ENCODE data around the gene SLC16A11. TPM values are rescaled to one million over a fixed set of nuclear protein-coding genes. Genes with fewer than 3 reads are reported as not detected.

The SLC16A11 gene
- total RNA-seq, 1 donor from 2014 or later = not detected

DNA sequence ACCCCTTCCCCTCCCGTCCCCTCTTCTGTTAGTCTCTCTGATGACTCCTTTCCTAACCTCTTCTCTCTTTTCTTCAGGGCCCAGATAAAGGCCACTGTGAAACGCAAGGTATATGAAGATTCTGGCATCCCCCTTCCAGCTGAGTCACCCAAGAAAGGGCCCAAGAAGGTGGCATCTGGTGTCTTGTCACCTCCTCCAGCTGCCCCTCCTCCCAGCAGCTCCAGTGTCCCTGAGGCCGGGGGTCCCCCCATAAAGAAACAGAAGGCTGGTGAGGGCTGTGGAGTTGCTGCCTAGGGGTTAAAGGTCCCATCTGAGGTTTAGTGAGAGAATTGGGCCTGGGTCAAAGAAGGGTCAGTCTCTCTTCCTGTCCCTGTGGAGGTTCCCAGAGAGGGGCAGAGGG is 27.5 kb downstream of the SLC16A11 start:
- peaks cover 71% of the 10 kb centered on the region for H3K4me1 Mint-ChIP-seq
- no peak overlapping the region for H3K27ac Mint-ChIP-seq
- no peaks in the 10 kb centered on the region for H3K9me3 Mint-ChIP-seq
- H3K27me3 ChIP-seq = peaks cover 13% of the 10 kb centered on the region
- peaks cover 26% of the 10 kb centered on the region for H3K79me2 ChIP-seq (ENCODE audit: low read depth)
- no peak overlapping the region for H2AFZ ChIP-seq (replicated peaks)
- H3K4me3 ChIP-seq = no peak overlapping the region
- H3K9me3 ChIP-seq (ENCODE audit: low read depth) = no peaks in the 10 kb centered on the region
- H4K20me1 ChIP-seq (ENCODE audit: low read depth) = no peaks in the 10 kb centered on the region
- H3K27ac ChIP-seq = no peak overlapping the region
- peaks cover 36% of the 10 kb centered on the region for H3F3A ChIP-seq (ENCODE audit: low read depth)
- H3K36me3 Mint-ChIP-seq = peaks cover 2% of the 10 kb centered on the region
- no peak for DNase-seq (ENCODE audit: low spot score)
- H3K36me3 ChIP-seq = no peaks in the 10 kb centered on the region
- peak overlapping the region; percentile 91 for H3K4me3 Mint-ChIP-seq
- no peak overlapping the region for H3K9ac ChIP-seq
- TF ChIP-seq, protein P1, sequence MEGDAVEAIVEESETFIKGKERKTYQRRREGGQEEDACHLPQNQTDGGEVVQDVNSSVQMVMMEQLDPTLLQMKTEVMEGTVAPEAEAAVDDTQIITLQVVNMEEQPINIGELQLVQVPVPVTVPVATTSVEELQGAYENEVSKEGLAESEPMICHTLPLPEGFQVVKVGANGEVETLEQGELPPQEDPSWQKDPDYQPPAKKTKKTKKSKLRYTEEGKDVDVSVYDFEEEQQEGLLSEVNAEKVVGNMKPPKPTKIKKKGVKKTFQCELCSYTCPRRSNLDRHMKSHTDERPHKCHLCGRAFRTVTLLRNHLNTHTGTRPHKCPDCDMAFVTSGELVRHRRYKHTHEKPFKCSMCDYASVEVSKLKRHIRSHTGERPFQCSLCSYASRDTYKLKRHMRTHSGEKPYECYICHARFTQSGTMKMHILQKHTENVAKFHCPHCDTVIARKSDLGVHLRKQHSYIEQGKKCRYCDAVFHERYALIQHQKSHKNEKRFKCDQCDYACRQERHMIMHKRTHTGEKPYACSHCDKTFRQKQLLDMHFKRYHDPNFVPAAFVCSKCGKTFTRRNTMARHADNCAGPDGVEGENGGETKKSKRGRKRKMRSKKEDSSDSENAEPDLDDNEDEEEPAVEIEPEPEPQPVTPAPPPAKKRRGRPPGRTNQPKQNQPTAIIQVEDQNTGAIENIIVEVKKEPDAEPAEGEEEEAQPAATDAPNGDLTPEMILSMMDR (IDR thresholded peaks at IDR 0.05) = no peak
- TF ChIP-seq EZH2 (IDR thresholded peaks at IDR 0.05) (no peak), EZH2phosphoT487 (IDR thresholded peaks at IDR 0.05) (no peak)
- peaks cover 14% of the 10 kb centered on the region for H3K4me1 ChIP-seq
- H3K4me2 ChIP-seq = no peak overlapping the region
- H3K27me3 Mint-ChIP-seq (ENCODE audit: insufficient read depth, low read depth) = peaks cover 9% of the 10 kb centered on the region

DNA sequence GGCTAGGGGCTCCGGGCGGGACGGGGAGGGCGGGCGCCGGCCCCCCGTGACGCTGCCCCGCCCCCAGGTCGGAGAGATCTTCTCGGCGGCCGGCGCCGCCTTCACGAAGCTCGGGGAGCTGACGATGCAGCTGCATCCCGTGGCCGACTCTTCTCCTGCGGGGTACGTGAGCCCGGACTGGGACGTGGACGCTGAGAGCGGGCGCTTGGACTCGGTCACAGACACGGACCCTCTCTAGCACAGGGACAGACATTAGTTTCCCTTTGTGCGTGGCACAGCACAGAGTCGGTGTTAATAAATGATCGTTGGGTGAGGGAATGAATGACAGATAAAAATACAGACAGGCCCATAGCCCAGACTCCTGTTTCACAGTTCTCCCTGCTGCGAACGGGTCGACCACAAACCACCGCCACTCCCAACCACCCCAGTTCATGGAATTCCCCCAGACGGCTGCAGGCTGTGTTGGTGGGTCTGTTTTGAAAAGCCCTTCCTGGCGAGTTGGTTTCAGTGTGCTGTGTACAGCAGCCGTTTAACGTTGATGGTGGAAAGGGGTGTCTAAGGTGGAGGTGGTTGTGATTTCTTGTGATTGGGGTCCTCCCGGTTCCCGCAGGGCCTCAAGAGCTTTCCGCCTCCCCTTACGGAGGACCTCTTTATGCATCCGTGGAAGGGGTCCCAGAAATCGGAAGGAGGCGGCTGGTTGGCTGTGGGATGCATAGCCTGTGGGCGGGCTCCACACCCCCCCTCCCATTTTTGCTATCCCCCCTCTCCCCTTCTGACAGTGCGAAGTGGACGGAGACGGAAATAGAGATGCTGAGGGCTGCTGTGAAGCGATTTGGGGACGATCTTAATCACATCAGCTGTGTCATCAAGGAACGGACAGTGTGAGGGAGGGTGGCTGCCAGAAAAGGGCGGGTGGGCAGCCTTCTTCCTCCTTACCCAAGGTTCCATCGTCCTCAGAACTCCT is 28.6 kb downstream of the SLC16A11 start:
- H3K9ac ChIP-seq = peak overlapping the region; percentile 40
- DNase-seq (ENCODE audit: low spot score) = peak; percentile 21
- Mint-ChIP-seq H3K36me3 (peaks cover 2% of the 10 kb centered on the region), H3K4me3 (peak overlapping the region; percentile 91), H3K4me1 (peaks cover 71% of the 10 kb centered on the region), H3K27ac (peak overlapping the region; percentile 78), H3K27me3 (ENCODE audit: insufficient read depth, low read depth) (peaks cover 5% of the 10 kb centered on the region), H3K9me3 (no peaks in the 10 kb centered on the region)
- H3K36me3 ChIP-seq = no peaks in the 10 kb centered on the region
- TF ChIP-seq EZH2phosphoT487 (IDR thresholded peaks at IDR 0.05) = no peak
- TF ChIP-seq, protein P1 (IDR thresholded peaks at IDR 0.05) = peak; percentile 1
- H3K9me3 ChIP-seq (ENCODE audit: low read depth) = no peaks in the 10 kb centered on the region
- peaks cover 2% of the 10 kb centered on the region for H3K27me3 ChIP-seq
- no peaks in the 10 kb centered on the region for H4K20me1 ChIP-seq (ENCODE audit: low read depth)
- peaks cover 38% of the 10 kb centered on the region for H3K79me2 ChIP-seq (ENCODE audit: low read depth)
- peaks cover 25% of the 10 kb centered on the region for H3F3A ChIP-seq (ENCODE audit: low read depth)
- H2AFZ ChIP-seq (replicated peaks) = peak overlapping the region; percentile 71
- peaks cover 18% of the 10 kb centered on the region for H3K4me1 ChIP-seq
- peak overlapping the region; percentile 100 for H3K4me3 ChIP-seq
- H3K4me2 ChIP-seq = peak overlapping the region; percentile 99
- peak overlapping the region; percentile 42 for H3K27ac ChIP-seq

DNA sequence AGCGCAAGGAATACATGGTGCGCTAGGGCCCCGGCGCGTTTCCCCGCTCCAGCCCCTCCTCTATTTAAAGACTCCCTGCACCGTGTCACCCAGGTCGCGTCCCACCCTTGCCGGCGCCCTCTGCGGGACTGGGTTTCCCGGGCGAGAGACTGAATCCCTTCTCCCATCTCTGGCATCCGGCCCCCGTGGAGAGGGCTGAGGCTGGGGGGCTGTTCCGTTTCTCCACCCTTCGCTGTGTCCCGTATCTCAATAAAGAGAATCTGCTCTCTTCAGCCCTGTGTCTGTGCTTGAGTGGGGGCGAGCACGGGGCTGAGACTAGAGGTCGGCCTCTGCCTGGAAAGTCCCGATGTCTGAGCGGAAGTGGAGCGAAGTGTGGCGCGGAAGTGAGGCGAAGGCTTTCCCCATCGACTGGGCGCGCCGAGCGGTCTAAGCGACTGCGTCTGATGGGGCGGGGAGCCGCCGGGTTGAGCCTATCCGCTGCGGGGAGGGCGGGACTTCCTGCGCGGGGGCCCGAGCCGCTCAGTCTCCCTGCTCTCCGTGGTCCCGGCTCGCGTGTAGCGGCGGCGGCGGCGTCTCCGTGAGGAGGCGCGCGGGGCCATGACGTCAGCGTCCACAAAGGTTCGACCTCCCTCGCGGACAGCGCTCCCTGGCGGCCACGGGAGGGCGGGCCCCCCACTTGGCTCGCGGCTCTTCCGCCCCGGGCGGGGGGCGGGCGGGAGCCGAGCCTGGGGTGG is 29.5 kb downstream of the SLC16A11 start:
- peak overlapping the region; percentile 71 for H2AFZ ChIP-seq (replicated peaks)
- H3K27me3 ChIP-seq = no peaks in the 10 kb centered on the region
- H3F3A ChIP-seq (ENCODE audit: low read depth) = peaks cover 25% of the 10 kb centered on the region
- no peak for TF ChIP-seq EZH2phosphoT487 (IDR thresholded peaks at IDR 0.05)
- TF ChIP-seq, protein P1 (IDR thresholded peaks at IDR 0.05) = peak; percentile 76
- no peak for TF ChIP-seq EZH2 (IDR thresholded peaks at IDR 0.05)
- Mint-ChIP-seq H3K36me3 (peaks cover 2% of the 10 kb centered on the region), H3K9me3 (no peaks in the 10 kb centered on the region), H3K4me1 (peaks cover 65% of the 10 kb centered on the region), H3K27me3 (ENCODE audit: insufficient read depth, low read depth) (peaks cover 5% of the 10 kb centered on the region), H3K27ac (peak overlapping the region; percentile 95), H3K4me3 (peak overlapping the region; percentile 98)
- H3K4me2 ChIP-seq = peak overlapping the region; percentile 99
- H3K9ac ChIP-seq = peak overlapping the region; percentile 40
- no peaks in the 10 kb centered on the region for H3K9me3 ChIP-seq (ENCODE audit: low read depth)
- H3K4me1 ChIP-seq = peaks cover 18% of the 10 kb centered on the region
- no peaks in the 10 kb centered on the region for H4K20me1 ChIP-seq (ENCODE audit: low read depth)
- H3K79me2 ChIP-seq (ENCODE audit: low read depth) = peaks cover 42% of the 10 kb centered on the region
- no peaks in the 10 kb centered on the region for H3K36me3 ChIP-seq
- H3K27ac ChIP-seq = peak overlapping the region; percentile 78
- H3K4me3 ChIP-seq = peak overlapping the region; percentile 100
- DNase-seq (ENCODE audit: low spot score) = peak; percentile 99
